Right lobe of liver (tissue), 6 donors: ENCODE results near the gene CACNA1C. TPM values are rescaled to one million over a fixed set of nuclear protein-coding genes. Genes with fewer than 3 reads are reported as not detected.

Source experiments
- ATAC-seq, 4 donors: fragments of 200-7000 bp; cut with Tn5 transposase; one replicate each; pipeline ENCODE4 v1.9.1; 2020; ENCODE audit warnings: mild to moderate bottlenecking in 4 of 4, moderate library complexity in 4 of 4
- DNase-seq, 3 donors: peaks; one replicate each; pipeline ENCODE4 v3.0.0-alpha.2; 2020
- H3K27ac ChIP-seq, 3 donors: fragments of 200-600 bp; one replicate each; pipeline ENCODE4 v1.8.0; 2022
- H3K27me3 ChIP-seq, 2 donors: fragments of 200-600 bp; one replicate each; pipeline ENCODE4 v1.8.0; 2022
- H3K36me3 ChIP-seq, 4 donors: fragments of 200-600 bp; sonication (generic) in 1 of 4; one replicate each; pipeline versions ENCODE4 v1.5.1 to v1.8.0; 2017 to 2022; ENCODE audit warnings: control low read depth in 1 of 4
- H3K4me1 ChIP-seq, 4 donors: fragments of 200-600 bp; sonication (generic) in 1 of 4; one replicate each; pipeline versions ENCODE4 v1.5.1 to v1.8.0; 2017 to 2022; ENCODE audit warnings: control low read depth in 1 of 4
- H3K4me3 ChIP-seq, 3 donors: fragments of 200-600 bp; one replicate each; pipeline ENCODE4 v1.8.0; 2022
- H3K9me3 ChIP-seq, 4 donors: fragments of 200-600 bp; sonication (generic) in 1 of 4; one replicate each; pipeline versions ENCODE4 v1.5.1 to v1.8.0; 2017 to 2022; ENCODE audit warnings: control low read depth in 1 of 4
- CTCF ChIP-seq, 4 donors: fragments of 200-600 bp in 3 of 4; fragments of 450-650 bp in 1 of 4; IDR thresholded peaks; one replicate each; pipeline versions ENCODE4 v1.5.1 to v1.8.0; 2016 to 2022; ENCODE audit warnings: antibody characterized with exemption in 4 of 4, mild to moderate bottlenecking in 2 of 4
- POLR2A ChIP-seq: fragments of 450-650 bp; IDR thresholded peaks from one replicate; pipeline ENCODE4 v1.6.1; 2017; ENCODE audit warnings: antibody characterized with exemption, mild to moderate bottlenecking
- WGBS: methylation state at CpG from one replicate; pipeline ENCODE4 v1.1.6; 2018; ENCODE audit warnings: low coverage, low lambda C conversion rate; ENCODE audit not compliant: insufficient coverage; ENCODE audit errors: missing lambda C conversion rate; 5-methylcytosine and 5-hydroxymethylcytosine counted together
- intact Hi-C, 2 donors: fragments of 100-400 bp; cut with DNase I; formaldehyde crosslinking; loops; one replicate each; pipeline versions ENCODE4 v1.11.2 to v1.14.1; 2022
- total RNA-seq, 6 experiments: library from RNA; depleted of rRNA in 2 of 6; stranded (reverse); fragments of >200 nt in 2 of 6; fragmentation: NEBNext Ultra II Directional in 3 of 6; extraction: Animal tissue kit (Norgen Biotek cat#: 25700) in 3 of 6; gene quantifications; one replicate each; pipeline versions ENCODE4 v1.1.0 to v1.2.4, GENCODE V29; 2016 to 2023
- donor health status: DM: no; HTN: yes; CAD: no.
- donor health status: DM: no; HTN: no; CAD: no.
- donor health status: DM: no; HTN: no; CAD: no.
- donor health status: DM: no; HTN: yes; CAD: no.
- donor health status: DM: no; HTN: yes; CAD: no.

Gene CACNA1C
- total RNA-seq, 6 experiments from 2014 or later: 0.18 to 1.0 (median 0.57) TPM

DNA sequence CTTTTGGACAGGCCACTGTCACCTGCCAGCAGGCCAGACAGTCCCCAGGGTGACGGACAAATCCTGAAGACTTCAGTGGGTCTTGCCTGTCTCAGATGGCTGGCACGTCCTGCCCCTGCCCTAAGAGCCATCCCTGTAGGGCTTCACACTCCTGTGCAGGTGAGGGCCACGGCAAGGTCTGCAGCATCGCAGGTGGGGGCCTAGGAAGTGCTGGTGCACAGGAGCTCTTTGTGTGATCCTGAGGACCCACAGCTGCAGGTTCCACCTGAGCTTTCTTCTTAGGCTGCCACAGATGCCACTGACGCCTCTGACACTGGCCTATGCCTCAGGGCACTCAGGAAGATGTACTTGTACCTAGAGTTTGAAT lies 633.5 kb downstream of the CACNA1C start:
- no peak for DNase-seq

DNA sequence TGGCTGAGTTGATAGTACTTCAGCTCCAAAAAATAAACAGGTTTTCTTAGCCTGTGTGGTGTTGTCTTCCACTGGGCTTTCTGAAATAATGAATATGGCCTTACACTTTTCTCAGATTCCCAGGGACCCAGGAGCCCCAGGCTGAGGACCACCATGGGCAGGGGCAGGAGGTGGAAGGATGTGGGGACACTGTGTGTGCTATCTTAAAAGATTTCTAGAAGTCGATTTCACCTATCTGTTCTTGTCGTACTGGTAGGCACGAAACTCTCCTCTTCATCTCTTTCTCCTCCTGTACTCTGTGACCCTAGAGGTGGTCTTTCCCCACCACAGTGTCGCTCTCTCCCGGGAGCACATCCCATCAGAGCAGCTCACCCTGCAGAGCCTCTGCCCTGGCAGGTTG lies 634.3 kb downstream of the CACNA1C start:
- Histone ChIP-seq H3K27me3 (no peaks in the 10 kb centered on the region), H3K4me1 (peaks cover 0 to 9% (median 0%) of the 10 kb centered on the region in 4 donors), H3K36me3 (no peaks in the 10 kb centered on the region), H3K4me3 (no peak overlapping the region), H3K9me3 (no peaks in the 10 kb centered on the region), H3K27ac (no peak overlapping the region)
- 74% methylated on average over 5 of the region's 5 CpGs for WGBS
- TF ChIP-seq POLR2A: no peak
- TF ChIP-seq CTCF (IDR thresholded peaks at IDR 0.05): no peak
- no peak for ATAC-seq
- intact Hi-C loops: no loop called here
- DNase-seq: no peak

More for the DNA sequence above, 633.5 kb downstream of the CACNA1C start:
- TF ChIP-seq POLR2A: no peak
- TF ChIP-seq CTCF (IDR thresholded peaks at IDR 0.05): no peak
- Histone ChIP-seq H3K4me3 (no peak overlapping the region), H3K27me3 (no peaks in the 10 kb centered on the region), H3K27ac (no peak overlapping the region), H3K9me3 (no peaks in the 10 kb centered on the region), H3K4me1 (peaks cover 0 to 4% (median 0%) of the 10 kb centered on the region in 4 donors), H3K36me3 (no peaks in the 10 kb centered on the region)
- intact Hi-C loops: no loop called here
- no peak for ATAC-seq
- 73% methylated on average over 2 of the region's 5 CpGs for WGBS

- intact Hi-C loops: no loop called here
- Histone ChIP-seq H3K9me3 (no peaks in the 10 kb centered on the region), H3K4me1 (peaks cover 0 to 9% (median 0%) of the 10 kb centered on the region in 4 donors), H3K4me3 (no peak overlapping the region), H3K27me3 (no peaks in the 10 kb centered on the region), H3K27ac (no peak overlapping the region), H3K36me3 (no peaks in the 10 kb centered on the region)
- WGBS: 71% methylated on average over 5 of the region's 7 CpGs
- DNase-seq (no peak), ATAC-seq (no peak)
- TF ChIP-seq POLR2A (no peak), CTCF (IDR thresholded peaks at IDR 0.05) (no peak)
These were observed 634.9 kb downstream of the CACNA1C start for GRCh38 chr12:2687726-2688125.

- intact Hi-C loops: no loop called here
- whole genome bisulfite sequencing: 100% methylated on average over 1 of the region's 20 CpGs
- TF ChIP-seq CTCF (IDR thresholded peaks at IDR 0.05): no peak
- TF ChIP-seq POLR2A: no peak
- Histone ChIP-seq H3K4me1 (peaks cover 0 to 9% (median 0%) of the 10 kb centered on the region in 4 donors), H3K36me3 (no peaks in the 10 kb centered on the region), H3K27me3 (no peaks in the 10 kb centered on the region), H3K9me3 (no peaks in the 10 kb centered on the region), H3K4me3 (no peak overlapping the region), H3K27ac (no peak overlapping the region)
- no peak for ATAC-seq
- no peak for DNase-seq
These were observed 635.7 kb downstream of the CACNA1C start for GRCh38 chr12:2688381-2688931.

- H3K4me1 ChIP-seq: peaks cover 0 to 9% (median 0%) of the 10 kb centered on the region in 4 donors
- ATAC-seq (no peak), DNase-seq (no peak)
- H3K27me3 ChIP-seq: no peaks in the 10 kb centered on the region
- intact Hi-C loops: no loop called here
- H3K36me3 ChIP-seq: no peaks in the 10 kb centered on the region
- TF ChIP-seq POLR2A (no peak), CTCF (IDR thresholded peaks at IDR 0.05) (no peak)
- no peak overlapping the region for H3K4me3 ChIP-seq
- no peaks in the 10 kb centered on the region for H3K9me3 ChIP-seq
- H3K27ac ChIP-seq: no peak overlapping the region
- WGBS: 78% methylated on average over 4 of the region's 9 CpGs
These were observed 636.6 kb downstream of the CACNA1C start for GRCh38 chr12:2689393-2689792.
